Small intestine (tissue), 7 donors: ENCODE measurements around the gene SSBP2. TPM values are rescaled to one million over a fixed set of nuclear protein-coding genes. Genes with fewer than 3 reads are reported as not detected.
A peak's percentile ranks its signal among the peaks of the same experiment; 100 is the strongest.
"Not testable (repeated sequence)": the region's sequence is repeated elsewhere in the genome, so short reads cannot be mapped to it uniquely, and the experiment has no call there.

Experiments
- DNase-seq, 2 donors: peaks; one replicate each; pipeline versions ENCODE4 v3.0.0 to v3.0.0-alpha.2; 2013
- FAIRE-seq: peaks from 2 replicates; lab custom pipeline; 2012; peaks lifted over from hg19 to GRCh38; lab: Jason Lieb, UNC
- H3K27ac ChIP-seq, 3 donors: one replicate each; pipeline ENCODE4 v1.5.1; 2013; ENCODE audit warnings: low read length in 2 of 3, mild to moderate bottlenecking in 2 of 3, control low read depth in 1 of 3, inconsistent platforms in 1 of 3, low read depth in 1 of 3, moderate library complexity in 1 of 3
- H3K27me3 ChIP-seq, 3 donors: one replicate each; pipeline ENCODE4 v1.6.1; 2013; ENCODE audit warnings: low read length in 3 of 3, inconsistent platforms in 1 of 3; ENCODE audit not compliant: control insufficient read depth in 3 of 3, insufficient read depth in 3 of 3
- H3K36me3 ChIP-seq, 3 donors: one replicate each; pipeline ENCODE4 v1.6.1; 2013; ENCODE audit warnings: low read length in 3 of 3, inconsistent platforms in 1 of 3, low read depth in 1 of 3, mild to moderate bottlenecking in 1 of 3, moderate library complexity in 1 of 3; ENCODE audit not compliant: control insufficient read depth in 3 of 3, insufficient read depth in 2 of 3
- H3K4me1 ChIP-seq, 3 donors: one replicate each; pipeline ENCODE4 v1.6.1; 2013; ENCODE audit warnings: low read length in 2 of 3, inconsistent platforms in 1 of 3, low read depth in 1 of 3, mild to moderate bottlenecking in 1 of 3, moderate library complexity in 1 of 3; ENCODE audit not compliant: control insufficient read depth in 3 of 3, insufficient read depth in 2 of 3
- H3K4me3 ChIP-seq, 3 donors: one replicate each; pipeline ENCODE4 v1.5.1; 2013; ENCODE audit warnings: low read length in 3 of 3, control low read depth in 1 of 3, inconsistent platforms in 1 of 3, low read depth in 1 of 3, mild to moderate bottlenecking in 1 of 3, moderate library complexity in 1 of 3
- H3K9me3 ChIP-seq, 2 donors: one replicate each; pipeline ENCODE4 v1.6.1; 2013; ENCODE audit warnings: low read depth in 1 of 2, low read length in 1 of 2; ENCODE audit not compliant: control insufficient read depth in 2 of 2, insufficient read depth in 1 of 2
- WGBS, 3 donors: extraction: QIAGEN DNeasy Blood & Tissue Kit; methylation state at CpG; one replicate each; pipeline ENCODE4 v1.1.7; 2013; 5-methylcytosine and 5-hydroxymethylcytosine counted together
- polyA plus RNA-seq, 4 donors: library from polyadenylated mRNA; stranded (reverse) in 3 of 4; unstranded in 1 of 4; fragments of 200-250 nt in 3 of 4; fragments of 120-200 nt in 1 of 4; gene quantifications; one replicate each; pipeline versions ENCODE4 v1.2.1 to v1.2.3, GENCODE V29; 2013
- donor health status: healthy with polysubstance abuse.
- donor health status: control.
- donor health status: control.
- donor health status: Bipolar disorder and iron deficiency.
- donor health status: healthy.

SSBP2 gene
- polyA plus RNA-seq, 4 donors, result 2.9 to 17.9 (median 11.8) TPM

DNA sequence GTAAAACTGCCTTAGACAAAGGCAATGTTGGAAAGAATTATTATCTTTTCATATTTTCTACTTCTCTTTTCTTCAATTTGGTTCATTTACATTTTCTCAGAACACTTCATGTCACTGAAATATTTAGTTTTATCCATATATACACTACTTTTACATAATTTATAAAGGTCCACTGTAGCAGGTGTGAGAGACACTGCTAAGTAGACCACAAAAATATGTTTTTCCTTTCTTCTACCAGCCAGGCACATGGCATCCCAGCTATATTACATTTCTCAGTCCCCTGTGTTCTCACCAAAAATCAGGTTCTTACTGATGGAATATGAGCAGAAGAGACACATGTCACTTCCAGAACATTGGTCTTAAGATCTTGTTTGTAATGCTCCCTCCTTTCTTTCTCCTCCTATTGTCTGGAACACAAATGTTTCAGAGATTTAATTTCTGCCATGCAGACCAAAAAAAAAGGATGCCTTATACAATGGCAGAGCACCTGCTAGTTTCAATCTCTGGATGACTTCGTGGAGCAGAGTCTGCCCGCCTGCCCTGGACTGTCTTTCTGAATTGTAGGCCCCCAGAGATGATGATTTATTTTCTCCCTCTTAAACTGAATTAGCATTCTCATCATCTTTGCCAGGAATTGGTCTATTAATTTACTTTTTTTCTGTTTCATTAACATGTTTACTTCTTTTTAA lies 231.5 kb downstream of the SSBP2 start:
- DNase-seq (no peak), FAIRE-seq (no peak)
- Histone ChIP-seq H3K36me3 (no peaks in the 10 kb centered on the region), H3K27me3 (no peaks in the 10 kb centered on the region), H3K4me1 (no peaks in the 10 kb centered on the region), H3K9me3 (no peaks in the 10 kb centered on the region), H3K4me3 (no peak overlapping the region), H3K27ac (no peak overlapping the region)
- WGBS, 3 donors, result 87 to 94% (median 92%) methylated on average over 2 of the region's 2 CpGs

DNA sequence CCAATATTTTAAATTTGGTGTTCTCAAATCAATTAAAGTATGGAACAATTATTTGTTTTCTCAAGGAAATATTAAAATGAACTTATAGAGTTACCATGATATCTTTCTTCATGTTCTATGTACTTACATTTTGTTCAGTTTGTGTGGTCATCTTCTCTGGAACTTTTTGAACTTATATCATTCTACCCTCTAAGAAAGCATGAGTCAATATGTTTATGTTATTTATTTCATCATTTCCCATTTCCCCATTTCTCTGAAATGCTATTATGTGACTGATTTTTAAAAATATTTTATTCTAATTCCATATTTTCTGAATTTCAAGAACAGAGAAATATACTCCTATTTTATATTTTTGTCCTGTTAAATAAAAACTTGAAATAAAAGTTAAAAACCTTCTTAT lies 233.4 kb downstream of the SSBP2 start:
- no peaks in the 10 kb centered on the region for H3K4me1 ChIP-seq
- H3K9me3 ChIP-seq, result no peaks in the 10 kb centered on the region
- FAIRE-seq, result peak; percentile 94
- H3K4me3 ChIP-seq, result no peak overlapping the region
- H3K27ac ChIP-seq, result no peak overlapping the region
- no peaks in the 10 kb centered on the region for H3K27me3 ChIP-seq
- no peak for DNase-seq
- no peaks in the 10 kb centered on the region for H3K36me3 ChIP-seq

DNA sequence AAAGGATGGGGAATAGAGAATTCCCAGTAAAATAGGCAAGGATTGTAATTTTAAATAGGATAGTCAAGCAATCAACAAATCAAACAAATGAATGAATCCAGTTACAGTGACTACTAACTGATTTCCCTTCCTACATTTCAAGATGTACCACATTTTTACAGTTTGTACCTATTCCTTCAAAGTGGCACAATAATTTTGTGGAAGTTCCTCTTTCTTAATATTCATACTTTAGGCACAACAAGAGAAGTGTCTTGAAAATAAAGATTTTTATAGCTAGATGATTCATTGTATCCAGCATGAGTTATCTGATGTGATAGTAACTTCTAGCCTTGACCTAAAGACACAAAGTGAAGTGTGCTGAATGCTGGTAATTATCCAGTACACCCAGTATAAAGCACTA lies 234.8 kb downstream of the SSBP2 start:
- FAIRE-seq (no peak), DNase-seq (no peak)
- Histone ChIP-seq H3K9me3 (no peaks in the 10 kb centered on the region), H3K4me1 (no peaks in the 10 kb centered on the region), H3K27me3 (no peaks in the 10 kb centered on the region), H3K36me3 (no peaks in the 10 kb centered on the region), H3K4me3 (no peak overlapping the region), H3K27ac (no peak overlapping the region)

DNA sequence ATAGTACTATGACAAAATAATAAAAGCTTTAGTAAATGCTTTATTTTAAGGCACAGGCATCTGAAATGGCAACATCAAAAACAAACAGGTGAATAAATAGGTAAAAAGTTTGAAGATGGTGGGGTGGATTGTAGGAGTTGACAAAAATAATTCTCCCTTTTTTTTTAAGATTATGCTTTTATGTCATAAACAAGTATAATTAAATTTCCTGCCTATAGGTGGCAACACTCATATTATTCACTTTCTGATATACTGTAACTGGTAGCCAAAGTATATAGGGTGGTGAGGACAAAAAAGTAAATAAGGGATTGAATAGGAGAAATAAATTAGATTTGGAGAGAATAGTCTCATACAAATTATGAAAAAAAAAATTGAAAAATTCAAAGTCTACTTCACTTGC lies 236.9 kb downstream of the SSBP2 start:
- Histone ChIP-seq H3K27ac (no peak overlapping the region), H3K36me3 (no peaks in the 10 kb centered on the region), H3K9me3 (no peaks in the 10 kb centered on the region), H3K27me3 (no peaks in the 10 kb centered on the region), H3K4me1 (no peaks in the 10 kb centered on the region), H3K4me3 (no peak overlapping the region)
- peak in 1 of 2 donors; percentile 16 for DNase-seq
- FAIRE-seq, result peak; percentile 75

DNA sequence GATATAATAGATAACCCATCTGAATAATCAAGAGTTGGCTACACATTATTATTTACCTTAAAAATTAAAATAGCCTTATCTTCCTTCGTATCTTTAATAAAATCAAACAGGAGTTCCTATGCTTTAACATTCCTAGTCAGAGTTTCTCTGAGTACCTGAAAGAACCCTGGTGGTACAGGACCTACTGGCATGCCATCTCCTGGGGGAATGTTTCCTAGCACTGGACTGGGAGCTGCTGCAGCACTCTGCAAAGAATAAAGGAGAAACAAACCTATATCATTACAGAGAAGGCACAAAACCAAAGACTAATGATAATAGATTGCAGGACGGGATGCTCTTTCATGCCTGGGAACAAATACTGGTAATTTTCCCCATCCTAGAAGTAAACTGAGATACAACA lies 237.4 kb downstream of the SSBP2 start:
- Histone ChIP-seq H3K9me3 (no peaks in the 10 kb centered on the region), H3K4me3 (no peak overlapping the region), H3K4me1 (no peaks in the 10 kb centered on the region), H3K36me3 (no peaks in the 10 kb centered on the region), H3K27ac (no peak overlapping the region), H3K27me3 (no peaks in the 10 kb centered on the region)
- no peak for FAIRE-seq
- 84 to 91% (median 89%) methylated on average over 2 of the region's 2 CpGs for WGBS, 3 donors
- DNase-seq, result no peak

DNA sequence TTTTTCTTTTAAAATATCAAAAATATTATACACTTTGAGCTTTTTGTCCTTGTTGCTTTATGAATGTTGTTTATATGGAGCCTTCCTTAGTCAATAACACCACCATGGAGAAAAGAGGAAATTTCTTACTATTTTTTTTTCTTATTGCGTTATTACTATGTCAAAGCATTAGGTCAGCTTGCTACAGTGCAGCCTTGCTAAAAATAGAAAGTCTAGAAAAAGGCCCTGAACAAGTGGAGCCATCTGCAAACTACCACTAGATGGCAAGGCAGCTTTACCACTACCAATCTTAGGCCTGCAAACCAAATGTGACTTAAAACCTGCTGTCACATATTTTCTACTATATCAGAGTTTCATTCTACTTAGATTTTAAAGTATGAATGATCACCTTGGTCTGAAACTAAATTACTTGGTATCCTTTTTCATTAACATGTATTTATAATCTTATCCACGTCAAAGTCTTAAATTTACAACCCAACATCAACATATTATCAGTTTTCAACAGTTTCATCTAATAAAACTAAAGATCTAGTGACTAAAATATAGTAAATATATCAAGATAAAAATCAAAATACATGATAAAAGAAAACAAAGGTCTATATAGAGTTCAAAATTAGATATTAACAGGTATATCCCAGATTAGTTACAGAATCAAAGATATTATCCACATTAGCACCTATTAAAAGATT lies 243.9 kb downstream of the SSBP2 start:
- Histone ChIP-seq H3K27me3 (no peaks in the 10 kb centered on the region), H3K27ac (no peak overlapping the region), H3K4me1 (no peaks in the 10 kb centered on the region), H3K9me3 (no peaks in the 10 kb centered on the region), H3K4me3 (no peak overlapping the region), H3K36me3 (no peaks in the 10 kb centered on the region)
- peak; percentile 66 to 80 for DNase-seq
- peak; percentile 82 for FAIRE-seq
- WGBS, 3 donors, result 18 to 34% (median 27%) methylated on average over 2 of the region's 2 CpGs

DNA sequence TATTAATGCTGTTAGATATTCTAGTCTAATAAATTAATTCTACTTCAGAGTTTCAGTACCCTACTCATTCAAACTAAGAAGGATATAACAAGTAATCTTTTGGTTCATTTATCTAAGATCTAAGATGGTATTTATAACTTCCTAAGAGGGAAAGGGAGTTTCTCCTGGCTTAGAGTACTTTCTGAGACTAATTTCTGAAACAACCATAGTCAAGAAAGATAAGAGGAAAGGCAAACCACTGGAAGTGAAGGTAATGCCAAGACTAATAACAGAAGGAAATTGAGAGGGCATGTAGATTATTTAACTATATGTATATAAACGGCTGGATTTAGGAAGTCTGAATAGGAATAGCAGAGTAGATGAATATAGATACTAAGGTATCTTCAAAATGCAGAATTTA lies 244.5 kb downstream of the SSBP2 start:
- no peaks in the 10 kb centered on the region for H3K27me3 ChIP-seq
- H3K36me3 ChIP-seq, result no peaks in the 10 kb centered on the region
- no peak overlapping the region for H3K4me3 ChIP-seq
- H3K9me3 ChIP-seq, result no peaks in the 10 kb centered on the region
- no peak overlapping the region for H3K27ac ChIP-seq
- no peaks in the 10 kb centered on the region for H3K4me1 ChIP-seq
- 22 to 31% (median 24%) methylated on average over 1 of the region's 1 CpG for WGBS, 3 donors
- FAIRE-seq, result peak; percentile 59
- no peak for DNase-seq

DNA sequence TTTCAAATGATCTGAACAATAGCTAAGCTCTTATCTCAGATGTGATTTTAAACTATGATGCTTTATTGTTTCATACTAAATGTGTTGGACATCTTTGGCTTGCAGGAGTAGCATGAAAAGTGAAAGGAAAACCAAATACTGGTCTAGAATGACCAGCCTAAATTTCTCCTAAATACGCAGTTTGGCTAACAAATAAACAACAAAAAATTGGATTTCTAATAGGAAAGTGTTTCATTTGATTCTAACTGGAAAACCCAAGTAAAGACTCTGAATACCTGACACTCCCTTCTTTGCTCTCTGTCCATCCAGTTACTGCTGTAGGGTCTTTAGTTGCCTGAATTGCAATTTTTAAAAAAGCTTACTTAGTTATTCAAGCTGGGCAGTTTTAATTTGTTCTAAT lies 245.2 kb downstream of the SSBP2 start:
- Histone ChIP-seq H3K27me3 (no peaks in the 10 kb centered on the region), H3K27ac (no peak overlapping the region), H3K4me3 (no peak overlapping the region), H3K9me3 (no peaks in the 10 kb centered on the region), H3K4me1 (no peaks in the 10 kb centered on the region), H3K36me3 (no peaks in the 10 kb centered on the region)
- WGBS, 3 donors, result 45 to 77% (median 68%) methylated on average over 1 of the region's 1 CpG
- DNase-seq (no peak), FAIRE-seq (no peak)

DNA sequence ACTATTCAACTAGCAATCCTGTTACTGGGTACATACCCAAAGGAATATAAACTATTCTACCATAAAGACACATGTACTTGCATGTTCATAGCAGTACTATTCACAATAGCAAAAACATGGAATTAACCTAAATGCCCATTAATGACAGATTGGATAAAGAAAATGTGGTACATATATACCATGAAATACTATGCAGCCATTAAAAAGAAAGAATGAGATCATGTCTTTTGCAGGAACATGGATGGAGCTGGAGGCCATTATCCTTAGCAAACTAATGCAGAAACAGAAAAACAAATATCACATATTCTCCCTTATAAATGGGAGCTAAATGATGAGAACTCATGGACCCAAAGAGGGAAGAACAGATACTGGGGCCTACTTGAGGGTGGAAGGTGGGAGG lies 247.3 kb downstream of the SSBP2 start:
- H3K27ac ChIP-seq, H3K9me3 ChIP-seq, H3K27me3 ChIP-seq, H3K36me3 ChIP-seq, H3K4me1 ChIP-seq, DNase-seq, H3K4me3 ChIP-seq, FAIRE-seq: not testable (repeated sequence)
